B cell (primary cell): ENCODE data around the gene EMB. TPM values are rescaled to one million over a fixed set of nuclear protein-coding genes. Genes with fewer than 3 reads are reported as not detected.
"Not testable (repeated sequence)": the region's sequence is repeated elsewhere in the genome, so short reads cannot be mapped to it uniquely, and the experiment has no call there.

ENCODE experiments used
- ATAC-seq: fragments of 200-7000 bp; cut with Tn5 transposase; one replicate; pipeline ENCODE4 v1.10.0; 2021; ENCODE audit warnings: low read depth, mild to moderate bottlenecking, moderate number of reproducible peaks, moderate library complexity
- CTCF ChIA-PET: fragments of 350-600 bp; sonication (Branson Sonifier 250); formaldehyde crosslinking; loops from one replicate; lab custom pipeline; 2021; ENCODE audit warnings: antibody characterized with exemption, inconsistent platforms; lab: Charles Lee
- POLR2A ChIA-PET: fragments of 350-600 bp; sonication (Branson Sonifier 250); formaldehyde crosslinking; loops from one replicate; lab custom pipeline; 2021; ENCODE audit warnings: antibody characterized with exemption; lab: Charles Lee
- DNase-seq: peaks from one replicate; pipeline ENCODE4 v3.0.0; 2013
- H2AFZ ChIP-seq: 2 replicates; pipeline ENCODE4 v1.6.1; 2012; ENCODE audit warnings: mild to moderate bottlenecking, low read depth, low read length; ENCODE audit not compliant: insufficient read depth, poor library complexity, severe bottlenecking
- H3K27ac ChIP-seq, 2 donors: 1 replicate in 1 of 2; 2 replicates in 1 of 2; pipeline ENCODE4 v1.5.1; 2012 to 2013; ENCODE audit warnings: low read length in 2 of 2, mild to moderate bottlenecking in 2 of 2, moderate library complexity in 1 of 2
- H3K27me3 ChIP-seq, 4 experiments: fragments of 200-600 bp in 1 of 4; sonication (generic) in 1 of 4; replicated peaks in 1 of 4; 1 replicate in 2 of 4; 2 replicates in 2 of 4; pipeline versions ENCODE4 v1.6.1 to v1.7.0; 2013 to 2016; ENCODE audit warnings: low read length in 3 of 4, mild to moderate bottlenecking in 2 of 4, mixed read lengths in 1 of 4, moderate library complexity in 1 of 4; ENCODE audit not compliant: insufficient read depth in 4 of 4, control insufficient read depth in 3 of 4; ENCODE audit errors: control extremely low read depth in 1 of 4
- H3K36me3 ChIP-seq, 2 experiments: replicated peaks in 1 of 2; 1 replicate in 1 of 2; 2 replicates in 1 of 2; pipeline versions ENCODE4 v1.6.1 to v1.7.1; 2013; ENCODE audit warnings: low read length in 1 of 2; ENCODE audit not compliant: insufficient read depth in 2 of 2, control insufficient read depth in 1 of 2; ENCODE audit errors: control extremely low read depth in 1 of 2, extremely low read depth in 1 of 2
- H3K4me1 ChIP-seq, 2 donors: fragments of 200-600 bp in 1 of 2; sonication (generic) in 1 of 2; 1 replicate in 1 of 2; 2 replicates in 1 of 2; pipeline versions ENCODE4 v1.5.1 to v1.6.1; 2013 to 2017; ENCODE audit warnings: low read length in 2 of 2; ENCODE audit not compliant: control insufficient read depth in 2 of 2, insufficient read depth in 2 of 2
- H3K4me2 ChIP-seq: replicated peaks from 2 replicates; pipeline ENCODE3; 2012; ENCODE audit warnings: mild to moderate bottlenecking, low read depth, low read length; ENCODE audit not compliant: poor library complexity, severe bottlenecking
- H3K4me3 ChIP-seq, 5 experiments: fragments of 200-600 bp in 1 of 5; sonication (generic) in 1 of 5; 1 replicate in 3 of 5; 2 replicates in 2 of 5; pipeline versions ENCODE4 v1.5.1 to v1.7.0; 2011 to 2016; ENCODE audit warnings: low read length in 4 of 5, mild to moderate bottlenecking in 4 of 5, low read depth in 2 of 5, control low read depth in 1 of 5, moderate library complexity in 1 of 5; ENCODE audit not compliant: insufficient read depth in 1 of 5; ENCODE audit errors: control extremely low read depth in 1 of 5, extremely low read depth in 1 of 5
- H3K79me2 ChIP-seq: fragments of 200-600 bp; sonication (generic); one replicate; pipeline ENCODE4 v1.6.0; 2016; ENCODE audit warnings: low read length; ENCODE audit not compliant: control insufficient read depth, insufficient read depth
- H3K9ac ChIP-seq: fragments of 200-600 bp; sonication (generic); 2 replicates; pipeline ENCODE4 v1.6.1; 2017; ENCODE audit warnings: mild to moderate bottlenecking, low read length, moderate library complexity
- H3K9me3 ChIP-seq, 3 donors: one replicate each; pipeline versions ENCODE4 v1.6.1 to v1.7.1; 2013; ENCODE audit warnings: low read length in 2 of 3; ENCODE audit not compliant: control insufficient read depth in 2 of 3, insufficient read depth in 1 of 3; ENCODE audit errors: control extremely low read depth in 1 of 3
- H4K20me1 ChIP-seq: 2 replicates; pipeline ENCODE4 v1.6.0; 2012; ENCODE audit warnings: mild to moderate bottlenecking, low read length; ENCODE audit not compliant: insufficient read depth, control insufficient read depth, poor library complexity, severe bottlenecking
- H3K27ac Mint-ChIP-seq: one replicate; pipeline ENCODE4 v1.8.0; 2021; ENCODE audit warnings: mixed read lengths
- H3K27me3 Mint-ChIP-seq: one replicate; pipeline ENCODE4 v1.8.0; 2021; ENCODE audit warnings: mixed read lengths
- H3K4me1 Mint-ChIP-seq: one replicate; pipeline ENCODE4 v1.8.0; 2021; ENCODE audit warnings: mixed read lengths
- H3K4me3 Mint-ChIP-seq: one replicate; pipeline ENCODE4 v1.8.0; 2021; ENCODE audit warnings: mixed read lengths
- H3K9me3 Mint-ChIP-seq: one replicate; pipeline ENCODE4 v1.8.0; 2022; ENCODE audit warnings: mixed read lengths; ENCODE audit not compliant: insufficient read depth
- EZH2 ChIP-seq: IDR thresholded peaks from 2 replicates; pipeline ENCODE4 v1.6.1; 2012; ENCODE audit warnings: borderline replicate concordance, low read depth, mild to moderate bottlenecking, moderate library complexity, low read length; ENCODE audit not compliant: insufficient read depth, poor library complexity, severe bottlenecking
- WGBS: methylation state at CpG from one replicate; pipeline ENCODE4 v1.1.5; 2013; ENCODE audit warnings: missing lambda C conversion rate; ENCODE audit not compliant: insufficient coverage; 5-methylcytosine and 5-hydroxymethylcytosine counted together
- intact Hi-C: fragments of 100-400 bp; cut with micrococcal nuclease; formaldehyde crosslinking; loops from one replicate; pipeline ENCODE4 v1.10.0; 2022
- polyA plus RNA-seq: library from polyadenylated mRNA; depleted of rRNA; stranded (reverse); fragments of >200 nt; gene quantifications from 2 replicates; pipeline ENCODE4 v1.2.3, GENCODE V29; 2012
- total RNA-seq, 2 donors: library from RNA; stranded (reverse); fragments of 120-200 nt in 1 of 2; gene quantifications; 1 replicate in 1 of 2; 2 replicates in 1 of 2; pipeline versions ENCODE4 v1.2.3 to v1.2.4, GENCODE V29; 2013 to 2022
- TF ChIP-seq, protein P1 (sequence below): fragments of 200-600 bp; IDR thresholded peaks from one replicate; pipeline ENCODE4 v1.8.0; 2022; ENCODE audit warnings: antibody characterized with exemption, mild to moderate bottlenecking

The EMB gene
- total and polyA plus RNA-seq, 2 donors (not counting 1 experiment from before 2014, with no cell fraction given), result 40.7 to 95.7 TPM

DNA sequence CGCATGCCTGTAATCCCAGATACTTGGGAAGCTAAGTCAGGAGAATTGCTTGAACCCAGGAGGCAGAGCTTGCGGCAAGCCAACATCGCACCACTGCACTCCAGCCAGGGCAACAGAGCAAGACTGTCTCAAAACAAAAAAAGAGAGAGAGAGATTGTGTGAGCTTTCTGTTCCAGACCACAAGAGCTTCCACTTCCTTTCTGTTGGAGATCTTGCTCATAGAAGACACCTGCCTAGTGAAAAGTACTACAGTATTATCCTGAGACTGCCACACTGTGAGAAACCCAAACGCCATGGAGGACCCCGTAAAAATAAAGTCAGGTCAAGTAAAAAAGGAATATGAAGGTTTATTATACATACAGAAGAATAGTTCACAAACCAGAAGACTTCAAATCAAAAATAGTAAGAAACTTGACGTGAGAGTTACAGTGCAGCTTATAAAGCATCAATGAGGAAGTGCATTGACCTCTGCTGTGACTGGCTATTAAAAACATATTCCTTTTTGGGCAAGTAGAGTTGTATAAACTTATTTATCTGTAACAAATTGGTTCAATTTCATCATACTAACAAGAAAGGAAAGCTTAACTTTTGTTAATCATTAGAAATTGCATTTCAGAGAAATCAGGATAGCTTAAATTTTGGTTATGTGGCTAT, 4.3 kb upstream of the EMB start:
- DNase-seq (peak; percentile 82), ATAC-seq (peak; percentile 34)
- peak overlapping the region; percentile 84 for H3K4me3 Mint-ChIP-seq
- intact Hi-C loops, result loop anchor here (10.0 kb wide), 1 partner anchor 51 kb away; no protein-coding TSS in a partner anchor
- Histone ChIP-seq H3K9ac (peak overlapping the region; percentile 21), H3K27me3 (no peaks in the 10 kb centered on the region), H3K9me3 (peaks cover 0 to 6% (median 0%) of the 10 kb centered on the region in 3 donors), H3K36me3 (no peaks in the 10 kb centered on the region), H3K27ac (peak overlapping the region; percentile 82 to 87), H3K4me1 (peaks cover 38 to 45% of the 10 kb centered on the region in 2 donors), H3K79me2 (peaks cover 4% of the 10 kb centered on the region), H3K4me2 (peak overlapping the region; percentile 61), H2AFZ (peak overlapping the region; percentile 0), H3K4me3 (peak overlapping the region; percentile 16 to 43 (median 25)), H4K20me1 (no peaks in the 10 kb centered on the region)
- H3K27ac Mint-ChIP-seq, result peak overlapping the region; percentile 94
- H3K27me3 Mint-ChIP-seq, result no peaks in the 10 kb centered on the region
- H3K4me1 Mint-ChIP-seq, result peaks cover 64% of the 10 kb centered on the region
- no CpG with 5 or more reads among the region's 6 CpGs for WGBS
- CTCF ChIA-PET, result interaction anchor here (0.6 to 2.3 kb wide), 11 partner anchors 15 to 306 kb away, joined by 3 to 8 read pairs (median 4); no protein-coding TSS in a partner anchor
- H3K9me3 Mint-ChIP-seq, result no peaks in the 10 kb centered on the region
- TF ChIP-seq, protein P1, sequence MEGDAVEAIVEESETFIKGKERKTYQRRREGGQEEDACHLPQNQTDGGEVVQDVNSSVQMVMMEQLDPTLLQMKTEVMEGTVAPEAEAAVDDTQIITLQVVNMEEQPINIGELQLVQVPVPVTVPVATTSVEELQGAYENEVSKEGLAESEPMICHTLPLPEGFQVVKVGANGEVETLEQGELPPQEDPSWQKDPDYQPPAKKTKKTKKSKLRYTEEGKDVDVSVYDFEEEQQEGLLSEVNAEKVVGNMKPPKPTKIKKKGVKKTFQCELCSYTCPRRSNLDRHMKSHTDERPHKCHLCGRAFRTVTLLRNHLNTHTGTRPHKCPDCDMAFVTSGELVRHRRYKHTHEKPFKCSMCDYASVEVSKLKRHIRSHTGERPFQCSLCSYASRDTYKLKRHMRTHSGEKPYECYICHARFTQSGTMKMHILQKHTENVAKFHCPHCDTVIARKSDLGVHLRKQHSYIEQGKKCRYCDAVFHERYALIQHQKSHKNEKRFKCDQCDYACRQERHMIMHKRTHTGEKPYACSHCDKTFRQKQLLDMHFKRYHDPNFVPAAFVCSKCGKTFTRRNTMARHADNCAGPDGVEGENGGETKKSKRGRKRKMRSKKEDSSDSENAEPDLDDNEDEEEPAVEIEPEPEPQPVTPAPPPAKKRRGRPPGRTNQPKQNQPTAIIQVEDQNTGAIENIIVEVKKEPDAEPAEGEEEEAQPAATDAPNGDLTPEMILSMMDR, result no peak
- no peak for TF ChIP-seq EZH2
- POLR2A ChIA-PET, result interaction anchor here (0.6 to 1.4 kb wide), 5 partner anchors 29 to 460 kb away, joined by 3 to 6 read pairs (median 6); no protein-coding TSS in a partner anchor

DNA sequence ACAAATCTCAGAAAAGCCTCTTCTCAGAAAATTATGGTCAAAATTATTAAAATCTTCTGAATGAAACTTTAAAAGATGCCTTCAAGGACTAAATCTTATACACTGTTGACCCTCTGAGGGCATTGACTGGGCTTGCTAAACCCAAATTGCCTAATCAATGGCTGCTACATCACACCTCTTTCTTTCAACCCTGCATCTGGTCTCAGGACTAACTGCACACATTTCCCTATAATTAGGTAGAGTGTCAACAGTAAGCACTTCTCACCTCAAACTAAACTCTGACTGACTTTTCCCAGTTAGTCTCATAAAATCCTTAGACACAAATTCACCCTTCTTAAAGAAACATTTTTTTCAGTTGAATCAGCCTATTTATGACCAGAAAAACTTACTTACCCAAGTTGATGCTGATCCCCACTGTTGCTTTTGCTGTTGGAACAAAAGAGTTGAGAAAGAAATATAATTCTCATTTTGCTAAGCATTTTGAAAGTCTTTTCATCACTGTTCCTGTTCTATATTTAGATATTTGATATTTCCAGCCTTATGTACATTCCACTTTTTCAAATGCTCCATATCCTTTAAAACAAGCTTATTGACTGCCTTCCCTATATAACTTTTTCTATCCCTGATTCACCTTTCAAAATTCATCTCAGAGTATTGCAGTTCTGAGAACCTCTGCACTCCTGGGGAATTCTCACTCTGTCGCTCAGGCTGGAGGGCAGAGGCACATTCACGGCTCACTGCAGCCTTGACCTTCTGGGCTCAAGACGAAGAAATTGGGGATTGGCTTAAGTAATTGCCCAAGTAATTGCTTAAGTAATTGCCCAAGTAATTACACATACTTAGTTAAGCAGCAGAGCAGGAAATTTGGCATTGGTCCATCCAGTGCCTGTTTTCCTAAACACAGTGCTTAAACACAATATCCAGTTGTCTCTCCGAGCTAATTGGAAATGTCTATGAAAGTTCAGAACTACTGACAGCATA, 1.8 kb upstream of the EMB start:
- ChIA-PET POLR2A (interaction anchor here (2.4 kb wide), 1 partner anchor 224 kb away, joined by 19 read pairs; the partner anchor contains the start of gene PARP8), CTCF (interaction anchor here (2.9 kb wide), 1 partner anchor 72 kb away, joined by 27 read pairs; no protein-coding TSS in a partner anchor)
- intact Hi-C loops, result loop anchor here (5.0 to 10.0 kb wide), 2 partner anchors 48 to 299 kb away; no protein-coding TSS in a partner anchor

More for the DNA sequence above, 1.8 kb upstream of the EMB start:
- H3K4me1 Mint-ChIP-seq, result peaks cover 68% of the 10 kb centered on the region
- Histone ChIP-seq H3K4me1 (peaks cover 45 to 48% of the 10 kb centered on the region in 2 donors), H3K27ac (peak overlapping the region in 1 of 2 donors; percentile 96), H3K79me2 (peaks cover 27% of the 10 kb centered on the region)
- not testable (repeated sequence) for H4K20me1 ChIP-seq, H3K9me3 ChIP-seq, H3K4me3 ChIP-seq, H3K27me3 Mint-ChIP-seq, H3K27me3 ChIP-seq, H3K4me2 ChIP-seq, H3K9me3 Mint-ChIP-seq, H2AFZ ChIP-seq, ATAC-seq, H3K36me3 ChIP-seq, DNase-seq, H3K9ac ChIP-seq
- H3K4me3 Mint-ChIP-seq, result peak overlapping the region; percentile 70
- WGBS, result no CpG with 5 or more reads among the region's 4 CpGs
- H3K27ac Mint-ChIP-seq, result peak overlapping the region; percentile 83
